ENCODE measurements around the gene GYS2.
"Not testable (repeated sequence)": the region's sequence is repeated elsewhere in the genome, so short reads cannot be mapped to it uniquely, and the experiment has no call there.

The GYS2 gene

GRCh38 chr12:21602774-21603173 is 1.9 kb downstream of the GYS2 start:
- peak; percentile 37 for DNase-seq (ENCODE audit: low spot score)

GRCh38 chr12:21600196-21600595 is 4.5 kb downstream of the GYS2 start:
- no peak for DNase-seq (ENCODE audit: low spot score)

GRCh38 chr12:21599143-21599999 is 5.3 kb downstream of the GYS2 start:
- DNase-seq (ENCODE audit: low spot score), result no peak

GRCh38 chr12:21598651-21599050 is 6.0 kb downstream of the GYS2 start:
- DNase-seq (ENCODE audit: low spot score), result no peak

GRCh38 chr12:21595356-21595755 is 9.3 kb downstream of the GYS2 start:
- DNase-seq (ENCODE audit: low spot score), result not testable (repeated sequence)

GRCh38 chr12:21585485-21585884 is 19.2 kb downstream of the GYS2 start:
- DNase-seq (ENCODE audit: low spot score), result no peak

- not testable (repeated sequence) for DNase-seq (ENCODE audit: low spot score)
These were observed 20.1 kb downstream of the GYS2 start for GRCh38 chr12:21584403-21585182.

GRCh38 chr12:21583587-21583986 is 21.1 kb downstream of the GYS2 start:
- no peak for DNase-seq (ENCODE audit: low spot score)

GRCh38 chr12:21580748-21581516 is 23.7 kb downstream of the GYS2 start:
- no peak for DNase-seq (ENCODE audit: low spot score)

GRCh38 chr12:21577516-21577915 is 27.1 kb downstream of the GYS2 start:
- DNase-seq (ENCODE audit: low spot score), result no peak

- DNase-seq (ENCODE audit: low spot score), result no peak
These were observed 28.2 kb downstream of the GYS2 start for GRCh38 chr12:21576431-21576830.

GRCh38 chr12:21573733-21574358 is 30.8 kb downstream of the GYS2 start:
- DNase-seq (ENCODE audit: low spot score), result no peak

GRCh38 chr12:21571046-21571445 is 33.6 kb downstream of the GYS2 start:
- no peak for DNase-seq (ENCODE audit: low spot score)

GRCh38 chr12:21568115-21568514 is 36.5 kb downstream of the GYS2 start:
- DNase-seq (ENCODE audit: low spot score), result no peak

- DNase-seq (ENCODE audit: low spot score), result no peak
These were observed 37.7 kb downstream of the GYS2 start for GRCh38 chr12:21566907-21567394.

- DNase-seq (ENCODE audit: low spot score), result no peak
These were observed 38.3 kb downstream of the GYS2 start for GRCh38 chr12:21566223-21566906.

GRCh38 chr12:21562859-21563258 is 41.8 kb downstream of the GYS2 start:
- no peak for DNase-seq (ENCODE audit: low spot score)

- no peak for DNase-seq (ENCODE audit: low spot score)
These were observed 43.5 kb downstream of the GYS2 start for GRCh38 chr12:21561158-21561557.

GRCh38 chr12:21559855-21560569 is 44.6 kb downstream of the GYS2 start:
- DNase-seq (ENCODE audit: low spot score), result no peak

- no peak for DNase-seq (ENCODE audit: low spot score)
These were observed 46.5 kb downstream of the GYS2 start for GRCh38 chr12:21558100-21558679.
